Trophoblast cell (in vitro differentiated cells and primary cell): Measurements from ENCODE around the gene C1orf35.

Experiments
- DNase-seq, 2 donors: peaks; one replicate each; pipeline ENCODE4 v3.0.0-alpha.2; 2016
- H2AFZ ChIP-seq: 2 replicates; pipeline ENCODE4 v1.6.1; 2013; ENCODE audit warnings: low read length, moderate library complexity, mild to moderate bottlenecking; ENCODE audit not compliant: insufficient read depth, poor library complexity
- H2AK5ac ChIP-seq: 2 replicates; pipeline ENCODE4 v1.6.1; 2013; ENCODE audit warnings: mild to moderate bottlenecking, low read length
- H2BK120ac ChIP-seq: 2 replicates; pipeline ENCODE4 v1.6.1; 2013; ENCODE audit warnings: low read length, mild to moderate bottlenecking, moderate library complexity; ENCODE audit not compliant: insufficient read depth, poor library complexity
- H2BK12ac ChIP-seq: 2 replicates; pipeline ENCODE4 v1.6.1; 2013; ENCODE audit warnings: mild to moderate bottlenecking, low read length, moderate library complexity
- H2BK5ac ChIP-seq: 2 replicates; pipeline ENCODE4 v1.6.1; 2013; ENCODE audit warnings: low read length, low read depth, moderate library complexity, mild to moderate bottlenecking; ENCODE audit not compliant: poor library complexity
- H3K14ac ChIP-seq: 2 replicates; pipeline ENCODE4 v1.6.1; 2013; ENCODE audit warnings: mild to moderate bottlenecking, low read length
- H3K18ac ChIP-seq: 2 replicates; pipeline ENCODE4 v1.6.1; 2013; ENCODE audit warnings: mild to moderate bottlenecking, low read length
- H3K23ac ChIP-seq: 2 replicates; pipeline ENCODE4 v1.6.1; 2013; ENCODE audit warnings: low read length
- H3K27ac ChIP-seq: 2 replicates; pipeline ENCODE4 v1.5.1; 2013; ENCODE audit warnings: low read depth, mild to moderate bottlenecking, inconsistent platforms, low read length, moderate library complexity
- H3K27me3 ChIP-seq: 2 replicates; pipeline ENCODE4 v1.6.1; 2013; ENCODE audit warnings: inconsistent platforms, mild to moderate bottlenecking, low read length, moderate library complexity; ENCODE audit not compliant: insufficient read depth
- H3K36me3 ChIP-seq, 2 experiments: 1 replicate in 1 of 2; 2 replicates in 1 of 2; pipeline ENCODE4 v1.6.1; 2013; ENCODE audit warnings: low read length in 2 of 2, mild to moderate bottlenecking in 2 of 2, moderate library complexity in 1 of 2; ENCODE audit not compliant: insufficient read depth in 2 of 2, control insufficient read depth in 1 of 2
- H3K4ac ChIP-seq: 2 replicates; pipeline ENCODE4 v1.6.1; 2013; ENCODE audit warnings: low read depth, mild to moderate bottlenecking, low read length, moderate library complexity
- H3K4me1 ChIP-seq, 2 experiments: 1 replicate in 1 of 2; 2 replicates in 1 of 2; pipeline ENCODE4 v1.6.1; 2013; ENCODE audit warnings: low read length in 2 of 2, mild to moderate bottlenecking in 2 of 2, moderate library complexity in 1 of 2; ENCODE audit not compliant: insufficient read depth in 2 of 2, control insufficient read depth in 1 of 2
- H3K4me2 ChIP-seq: 2 replicates; pipeline ENCODE4 v1.6.1; 2013; ENCODE audit warnings: inconsistent platforms, mild to moderate bottlenecking, low read length, moderate library complexity
- H3K4me3 ChIP-seq: 2 replicates; pipeline ENCODE4 v1.5.1; 2013; ENCODE audit warnings: mild to moderate bottlenecking, low read depth, low read length, inconsistent platforms
- H3K79me1 ChIP-seq: one replicate; pipeline ENCODE4 v1.6.1; 2013; ENCODE audit warnings: low read length
- H3K79me2 ChIP-seq: 2 replicates; pipeline ENCODE4 v1.6.1; 2013; ENCODE audit warnings: low read length, mild to moderate bottlenecking; ENCODE audit not compliant: control insufficient read depth, insufficient read depth, poor library complexity
- H3K9ac ChIP-seq: 2 replicates; pipeline ENCODE4 v1.6.1; 2013; ENCODE audit warnings: mild to moderate bottlenecking, low read length
- H3K9me3 ChIP-seq: 2 replicates; pipeline ENCODE4 v1.6.1; 2013; ENCODE audit warnings: low read depth, mild to moderate bottlenecking, control low read depth, inconsistent platforms, low read length; ENCODE audit not compliant: insufficient read depth
- H4K12ac ChIP-seq: 2 replicates; pipeline ENCODE4 v1.6.1; 2013; ENCODE audit warnings: low read depth, mild to moderate bottlenecking, low read length, moderate library complexity
- H4K8ac ChIP-seq: 2 replicates; pipeline ENCODE4 v1.6.1; 2013; ENCODE audit warnings: low read depth, mild to moderate bottlenecking, low read length, moderate library complexity
- H4K91ac ChIP-seq: one replicate; pipeline ENCODE4 v1.6.1; 2013; ENCODE audit warnings: low read depth, mild to moderate bottlenecking, low read length, moderate library complexity
- WGBS: extraction: QIAGEN DNeasy Blood & Tissue Kit; methylation state at CpG from one replicate; pipeline ENCODE4 v1.1.7; 2013; ENCODE audit warnings: missing lambda C conversion rate; ENCODE audit not compliant: insufficient read length, insufficient coverage; ENCODE audit errors: extremely low coverage; 5-methylcytosine and 5-hydroxymethylcytosine counted together

C1orf35 gene

GRCh38 chr1:228148196-228148861, 45.2 kb upstream of the C1orf35 start:
- Histone ChIP-seq H3K27ac (no peak overlapping the region), H4K8ac (no peak overlapping the region), H4K12ac (no peak overlapping the region), H3K18ac (no peak overlapping the region), H3K79me2 (peaks cover 7% of the 10 kb centered on the region), H3K36me3 (peaks cover 37 to 44% of the 10 kb centered on the region in 2 experiments), H3K14ac (no peak overlapping the region), H3K27me3 (no peaks in the 10 kb centered on the region), H3K79me1 (peaks cover 11% of the 10 kb centered on the region), H2AFZ (no peak overlapping the region), H2BK12ac (no peak overlapping the region), H3K23ac (no peak overlapping the region), H3K9me3 (peaks cover 4% of the 10 kb centered on the region), H3K4me3 (no peak overlapping the region), H2AK5ac (no peak overlapping the region), H4K91ac (no peak overlapping the region), H2BK5ac (no peak overlapping the region), H3K9ac (no peak overlapping the region), H2BK120ac (no peak overlapping the region), H3K4ac (no peak overlapping the region), H3K4me2 (no peak overlapping the region), H3K4me1 (peaks cover 22 to 23% of the 10 kb centered on the region in 2 experiments)
- WGBS, result no CpG with 5 or more reads among the region's 18 CpGs
- DNase-seq, result no peak

GRCh38 chr1:228147768-228148167, 44.6 kb upstream of the C1orf35 start:
- Histone ChIP-seq H4K91ac (no peak overlapping the region), H2AFZ (no peak overlapping the region), H4K12ac (no peak overlapping the region), H3K27me3 (no peaks in the 10 kb centered on the region), H4K8ac (no peak overlapping the region), H3K9me3 (peaks cover 4% of the 10 kb centered on the region), H2BK120ac (no peak overlapping the region), H2BK5ac (no peak overlapping the region), H3K14ac (no peak overlapping the region), H3K27ac (no peak overlapping the region), H3K4me1 (peaks cover 22 to 23% of the 10 kb centered on the region in 2 experiments), H3K4me3 (no peak overlapping the region), H3K36me3 (peaks cover 37 to 44% of the 10 kb centered on the region in 2 experiments), H3K4ac (no peak overlapping the region), H3K23ac (no peak overlapping the region), H2AK5ac (no peak overlapping the region), H2BK12ac (no peak overlapping the region), H3K9ac (no peak overlapping the region), H3K18ac (no peak overlapping the region), H3K79me2 (peaks cover 10% of the 10 kb centered on the region), H3K4me2 (no peak overlapping the region), H3K79me1 (peaks cover 11% of the 10 kb centered on the region)
- no peak for DNase-seq
- WGBS, result no CpG with 5 or more reads among the region's 4 CpGs

GRCh38 chr1:228147151-228147693, 44.1 kb upstream of the C1orf35 start:
- no peak overlapping the region for H2BK12ac ChIP-seq
- H4K12ac ChIP-seq, result no peak overlapping the region
- peaks cover 4% of the 10 kb centered on the region for H3K9me3 ChIP-seq
- peaks cover 22 to 25% of the 10 kb centered on the region in 2 experiments for H3K4me1 ChIP-seq
- H3K4me2 ChIP-seq, result no peak overlapping the region
- no peak overlapping the region for H3K9ac ChIP-seq
- no peak overlapping the region for H3K27ac ChIP-seq
- H3K79me2 ChIP-seq, result peaks cover 14% of the 10 kb centered on the region
- H3K14ac ChIP-seq, result no peak overlapping the region
- H3K27me3 ChIP-seq, result no peaks in the 10 kb centered on the region
- no peak overlapping the region for H4K8ac ChIP-seq
- no peak overlapping the region for H2AFZ ChIP-seq
- H2BK5ac ChIP-seq, result no peak overlapping the region
- H3K79me1 ChIP-seq, result peaks cover 11% of the 10 kb centered on the region
- H4K91ac ChIP-seq, result no peak overlapping the region
- H3K18ac ChIP-seq, result no peak overlapping the region
- H3K23ac ChIP-seq, result no peak overlapping the region
- WGBS, result no CpG with 5 or more reads among the region's 20 CpGs
- H3K4me3 ChIP-seq, result no peak overlapping the region
- H2BK120ac ChIP-seq, result no peak overlapping the region
- no peak overlapping the region for H2AK5ac ChIP-seq
- H3K36me3 ChIP-seq, result peaks cover 38 to 49% of the 10 kb centered on the region in 2 experiments
- no peak for DNase-seq
- H3K4ac ChIP-seq, result no peak overlapping the region

- Histone ChIP-seq H3K14ac (no peak overlapping the region), H4K91ac (no peak overlapping the region), H3K23ac (no peak overlapping the region), H2BK5ac (no peak overlapping the region), H2BK12ac (no peak overlapping the region), H3K36me3 (peaks cover 45 to 55% of the 10 kb centered on the region in 2 experiments), H3K9ac (no peak overlapping the region), H2AFZ (no peak overlapping the region), H3K9me3 (peaks cover 4% of the 10 kb centered on the region), H3K4ac (no peak overlapping the region), H3K79me1 (peaks cover 11% of the 10 kb centered on the region), H4K8ac (no peak overlapping the region), H3K27me3 (no peaks in the 10 kb centered on the region), H3K79me2 (peaks cover 21% of the 10 kb centered on the region), H3K27ac (no peak overlapping the region), H4K12ac (no peak overlapping the region), H3K4me3 (no peak overlapping the region), H3K4me1 (peaks cover 23 to 31% of the 10 kb centered on the region in 2 experiments), H3K4me2 (no peak overlapping the region), H3K18ac (no peak overlapping the region), H2AK5ac (no peak overlapping the region), H2BK120ac (no peak overlapping the region)
- no CpG with 5 or more reads among the region's 18 CpGs for whole genome bisulfite sequencing
- no peak for DNase-seq
These were observed 43.5 kb upstream of the C1orf35 start for GRCh38 chr1:228146417-228147150.
